ENCODE results near the gene PMEPA1.

PMEPA1 gene

DNA sequence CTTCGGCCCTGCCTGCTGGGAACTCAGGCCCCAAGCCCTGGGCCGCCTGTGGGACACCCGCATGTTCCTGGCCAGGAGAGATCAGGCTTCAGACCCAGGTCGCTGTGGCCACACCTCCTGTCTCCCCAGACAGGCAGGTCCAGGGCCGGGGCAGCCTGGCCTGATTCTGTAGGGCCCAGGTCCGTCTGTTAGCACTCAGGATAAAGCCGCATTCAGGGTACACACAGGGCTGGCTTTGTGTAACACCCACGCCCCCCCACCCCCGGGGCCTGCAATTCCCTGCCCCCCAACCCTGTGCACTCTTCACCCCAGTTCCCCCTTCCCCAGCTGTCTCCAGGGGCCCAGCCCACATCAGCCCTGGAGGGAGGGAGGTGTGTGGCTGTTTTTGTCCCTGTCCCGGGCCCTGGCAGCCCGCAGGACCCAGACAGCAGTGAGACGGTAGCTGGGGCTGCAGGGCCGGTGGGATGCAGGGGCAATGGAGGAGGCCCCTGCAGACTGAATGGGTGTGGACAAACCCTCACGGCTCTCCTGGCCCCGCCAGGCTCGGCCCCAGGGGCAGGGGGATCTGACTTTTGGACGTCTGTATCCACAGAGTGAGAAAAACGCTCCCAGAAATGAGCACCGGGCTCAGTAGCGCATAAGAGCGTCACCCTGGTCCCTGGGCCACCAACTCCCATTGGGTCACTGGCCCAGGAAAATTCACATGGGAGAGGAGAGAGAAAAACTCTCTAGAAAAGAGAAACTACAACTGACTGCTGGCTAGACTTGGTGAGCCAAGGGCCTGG, 47.2 kb downstream of the PMEPA1 start:
- Histone ChIP-seq H3K9ac (ENCODE audit: low read depth, low read length) (no peak overlapping the region), H3K9me3 (replicated peaks; ENCODE audit: low read length) (no peaks in the 10 kb centered on the region), H3K27me3 (ENCODE audit: control insufficient read depth, insufficient read depth, low read length) (no peaks in the 10 kb centered on the region), H3K36me3 (ENCODE audit: insufficient read depth, low read length) (no peaks in the 10 kb centered on the region), H3K4me2 (ENCODE audit: low read length) (no peak overlapping the region), H3K4me3 (ENCODE audit: low read length) (no peak overlapping the region), H3K4me1 (ENCODE audit: control insufficient read depth, insufficient read depth, low read length) (no peaks in the 10 kb centered on the region)

DNA sequence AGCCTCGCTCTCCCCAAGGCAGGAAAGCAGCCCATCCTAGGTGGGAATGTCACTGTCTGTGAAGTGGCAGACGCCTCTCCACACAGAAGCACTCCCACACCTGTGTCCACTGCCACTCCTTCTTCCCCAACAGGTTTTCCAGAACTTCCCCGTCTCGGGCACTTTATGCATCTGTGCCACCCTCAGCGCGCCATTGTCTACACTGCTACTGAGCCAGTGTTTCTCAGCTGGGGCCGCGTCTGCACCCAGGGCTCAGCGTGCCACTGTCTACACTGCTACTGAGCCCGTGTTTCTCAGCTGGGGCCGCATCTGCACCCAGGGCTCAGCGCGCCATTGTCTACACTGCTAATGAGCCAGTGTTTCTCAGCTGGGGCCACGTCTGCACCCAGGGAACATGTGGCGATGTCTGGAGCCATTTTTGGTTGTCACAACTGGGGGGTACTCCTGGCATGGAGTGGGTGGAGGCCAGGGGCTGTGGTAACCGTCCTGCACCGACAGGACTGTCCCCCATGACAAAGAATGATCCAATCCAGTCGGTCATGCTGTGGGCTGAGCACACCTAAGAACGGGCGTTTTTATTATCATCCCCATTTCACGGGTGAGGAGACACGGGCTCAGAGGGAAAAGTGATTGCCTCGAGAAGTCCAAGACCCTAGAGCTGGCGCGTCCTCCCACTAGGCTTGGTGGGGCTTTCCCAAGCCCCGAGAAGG, 47.9 kb downstream of the PMEPA1 start:
- Histone ChIP-seq H3K4me3 (ENCODE audit: low read length) (no peak overlapping the region), H3K27me3 (ENCODE audit: control insufficient read depth, insufficient read depth, low read length) (no peaks in the 10 kb centered on the region), H3K36me3 (ENCODE audit: insufficient read depth, low read length) (peaks cover 4% of the 10 kb centered on the region), H3K4me2 (ENCODE audit: low read length) (no peak overlapping the region), H3K9ac (ENCODE audit: low read depth, low read length) (no peak overlapping the region), H3K4me1 (ENCODE audit: control insufficient read depth, insufficient read depth, low read length) (no peaks in the 10 kb centered on the region), H3K9me3 (replicated peaks; ENCODE audit: low read length) (no peaks in the 10 kb centered on the region)

DNA sequence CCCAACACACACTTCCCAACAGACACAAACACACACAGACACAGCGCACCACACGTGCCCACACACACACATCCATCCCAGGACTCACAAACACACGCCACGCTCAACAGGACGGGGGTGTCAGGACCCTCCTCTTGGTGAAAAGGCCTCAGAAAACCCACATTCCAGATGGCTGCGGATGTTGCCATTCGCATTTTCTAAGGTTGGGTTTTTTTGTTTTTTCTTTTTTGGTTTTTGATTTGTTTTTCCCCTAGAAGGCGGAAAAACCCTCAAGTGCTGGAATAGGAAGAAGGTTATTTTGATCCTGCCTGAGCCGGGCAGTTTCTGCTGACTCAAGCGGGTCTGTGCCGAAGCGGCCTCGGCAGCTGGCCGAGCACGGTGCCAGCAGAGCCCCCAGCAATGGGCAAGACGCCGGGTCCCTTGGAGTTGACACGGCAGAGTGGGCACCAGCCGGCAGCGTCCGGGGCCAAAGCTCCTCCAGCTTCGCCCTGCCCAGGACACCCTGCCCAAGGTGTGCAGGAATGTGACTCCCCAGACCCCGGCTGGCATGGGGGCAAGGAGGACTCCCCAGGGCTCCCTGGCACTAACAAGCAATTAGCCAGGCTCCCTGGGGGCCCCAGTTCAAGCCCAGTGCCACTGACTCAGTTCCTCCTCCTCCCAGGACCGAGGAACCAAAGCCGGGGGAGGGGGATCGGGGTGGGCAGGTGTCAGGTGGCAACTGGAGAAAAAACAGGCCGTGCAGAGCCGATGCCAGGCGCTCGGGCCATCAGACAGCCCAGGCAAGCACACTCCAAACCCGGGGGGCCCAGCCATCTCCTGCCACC, 48.7 kb downstream of the PMEPA1 start:
- Histone ChIP-seq H3K4me3 (ENCODE audit: low read length) (no peak overlapping the region), H3K36me3 (ENCODE audit: insufficient read depth, low read length) (peaks cover 4% of the 10 kb centered on the region), H3K9ac (ENCODE audit: low read depth, low read length) (no peak overlapping the region)

DNA sequence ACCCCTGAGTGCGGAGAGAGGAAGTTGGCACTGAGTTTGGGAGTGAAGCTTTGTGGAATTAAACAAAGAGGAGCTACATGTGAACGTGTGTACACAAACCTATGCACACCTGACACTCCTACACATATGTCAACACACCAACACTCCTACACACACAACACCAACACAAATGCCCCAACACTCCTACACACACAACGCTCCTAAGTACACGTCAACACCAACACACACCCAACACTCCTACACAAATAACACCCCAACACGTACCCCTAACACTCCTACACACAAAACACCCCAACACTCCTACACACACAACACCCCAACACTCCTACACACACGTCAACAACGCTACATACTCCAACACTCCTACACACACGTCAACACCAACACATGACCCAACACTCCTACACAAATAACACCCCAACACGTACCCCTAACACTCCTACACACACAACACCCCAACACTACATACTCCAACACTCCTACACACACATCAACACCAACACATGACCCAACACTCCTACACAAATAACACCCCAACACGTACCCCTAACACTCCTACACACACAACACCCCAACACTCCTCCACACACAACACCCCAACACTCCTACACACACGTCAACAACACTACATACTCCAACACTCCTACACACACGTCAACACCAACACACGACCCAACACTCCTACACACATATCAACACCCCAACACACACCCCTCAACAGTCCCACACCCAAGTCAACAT, 49.5 kb downstream of the PMEPA1 start:
- Histone ChIP-seq H3K4me2 (ENCODE audit: low read length) (no peak overlapping the region), H3K9ac (ENCODE audit: low read depth, low read length) (no peak overlapping the region), H3K36me3 (ENCODE audit: insufficient read depth, low read length) (peaks cover 4% of the 10 kb centered on the region), H3K9me3 (replicated peaks; ENCODE audit: low read length) (no peaks in the 10 kb centered on the region), H3K4me1 (ENCODE audit: control insufficient read depth, insufficient read depth, low read length) (no peaks in the 10 kb centered on the region), H3K4me3 (ENCODE audit: low read length) (no peak overlapping the region), H3K27me3 (ENCODE audit: control insufficient read depth, insufficient read depth, low read length) (no peaks in the 10 kb centered on the region)

More for the DNA sequence above, 48.7 kb downstream of the PMEPA1 start:
- Histone ChIP-seq H3K27me3 (ENCODE audit: control insufficient read depth, insufficient read depth, low read length) (no peaks in the 10 kb centered on the region), H3K4me2 (ENCODE audit: low read length) (no peak overlapping the region), H3K4me1 (ENCODE audit: control insufficient read depth, insufficient read depth, low read length) (no peaks in the 10 kb centered on the region), H3K9me3 (replicated peaks; ENCODE audit: low read length) (no peaks in the 10 kb centered on the region)

DNA sequence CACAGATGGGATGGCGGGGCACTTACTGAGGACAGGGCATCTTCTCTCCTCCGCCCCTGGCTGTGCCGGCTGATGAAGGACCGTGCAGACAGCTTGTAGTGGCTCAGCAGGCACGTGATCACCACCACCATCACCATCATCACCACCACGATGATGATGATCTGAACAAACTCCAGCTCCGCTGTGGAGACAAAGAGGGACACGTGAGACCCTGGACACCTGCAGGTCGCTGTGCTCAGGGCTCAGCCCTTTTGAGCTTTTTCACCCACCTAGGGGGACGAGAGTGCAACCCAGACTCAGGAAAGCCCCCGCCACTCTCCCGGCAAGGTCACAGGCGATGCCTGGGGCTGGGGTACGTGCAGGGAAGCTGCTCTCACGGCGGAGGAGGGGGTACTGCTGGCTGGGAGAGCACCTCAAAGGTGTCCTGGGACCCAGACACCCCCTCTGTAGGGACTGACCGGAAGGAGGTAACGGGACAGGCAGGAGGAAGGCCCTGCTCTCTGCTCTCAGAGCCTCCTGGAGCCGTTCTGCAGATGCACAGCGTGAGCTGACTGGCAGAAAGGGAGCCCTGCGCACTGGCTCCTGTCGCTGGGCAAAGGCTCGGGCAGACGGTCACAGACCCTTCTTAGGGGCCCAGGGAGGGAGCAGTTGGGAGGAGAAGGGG, 50.2 kb downstream of the PMEPA1 start:
- Histone ChIP-seq H3K36me3 (ENCODE audit: insufficient read depth, low read length) (peaks cover 4% of the 10 kb centered on the region), H3K4me3 (ENCODE audit: low read length) (no peak overlapping the region), H3K4me2 (ENCODE audit: low read length) (no peak overlapping the region), H3K9me3 (replicated peaks; ENCODE audit: low read length) (no peaks in the 10 kb centered on the region), H3K9ac (ENCODE audit: low read depth, low read length) (no peak overlapping the region), H3K4me1 (ENCODE audit: control insufficient read depth, insufficient read depth, low read length) (no peaks in the 10 kb centered on the region), H3K27me3 (ENCODE audit: control insufficient read depth, insufficient read depth, low read length) (no peaks in the 10 kb centered on the region)

DNA sequence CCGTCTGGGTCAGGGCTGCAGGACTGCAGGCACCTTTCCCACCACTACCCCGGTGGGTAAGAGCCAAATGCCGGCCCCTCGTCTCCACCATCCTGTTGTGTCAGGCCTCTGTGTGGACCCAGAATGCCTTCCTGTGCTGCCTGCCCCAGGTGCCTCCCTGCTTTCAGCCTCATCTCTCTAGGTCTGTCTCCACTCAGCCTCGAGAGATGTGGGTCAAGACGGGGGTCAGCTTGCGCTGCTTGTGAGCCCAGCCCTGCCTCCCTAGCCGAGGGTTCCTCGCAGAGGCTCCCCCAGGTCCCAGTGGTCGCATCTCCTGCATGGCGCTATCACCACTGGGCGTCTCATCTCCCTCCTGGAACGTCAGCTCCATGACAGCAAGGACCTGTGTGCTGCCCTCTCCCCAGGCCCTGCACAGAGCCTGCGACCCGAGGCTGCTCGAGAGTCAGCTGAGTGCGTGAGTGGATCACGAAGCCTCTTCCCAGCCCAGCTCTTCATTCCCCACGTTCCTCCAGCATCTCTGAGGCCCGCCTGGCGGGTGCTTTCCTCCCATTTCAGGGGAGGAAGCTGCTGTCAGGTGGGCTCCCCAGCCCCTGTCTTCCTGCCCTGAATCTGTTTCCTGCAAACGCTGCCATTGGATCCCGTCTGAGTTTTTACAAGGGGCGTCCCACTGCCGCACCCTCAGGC, 50.8 kb downstream of the PMEPA1 start:
- Histone ChIP-seq H3K27me3 (ENCODE audit: control insufficient read depth, insufficient read depth, low read length) (no peaks in the 10 kb centered on the region), H3K4me2 (ENCODE audit: low read length) (no peak overlapping the region), H3K9ac (ENCODE audit: low read depth, low read length) (no peak overlapping the region), H3K4me1 (ENCODE audit: control insufficient read depth, insufficient read depth, low read length) (no peaks in the 10 kb centered on the region), H3K4me3 (ENCODE audit: low read length) (no peak overlapping the region), H3K36me3 (ENCODE audit: insufficient read depth, low read length) (peaks cover 4% of the 10 kb centered on the region), H3K9me3 (replicated peaks; ENCODE audit: low read length) (no peaks in the 10 kb centered on the region)

DNA sequence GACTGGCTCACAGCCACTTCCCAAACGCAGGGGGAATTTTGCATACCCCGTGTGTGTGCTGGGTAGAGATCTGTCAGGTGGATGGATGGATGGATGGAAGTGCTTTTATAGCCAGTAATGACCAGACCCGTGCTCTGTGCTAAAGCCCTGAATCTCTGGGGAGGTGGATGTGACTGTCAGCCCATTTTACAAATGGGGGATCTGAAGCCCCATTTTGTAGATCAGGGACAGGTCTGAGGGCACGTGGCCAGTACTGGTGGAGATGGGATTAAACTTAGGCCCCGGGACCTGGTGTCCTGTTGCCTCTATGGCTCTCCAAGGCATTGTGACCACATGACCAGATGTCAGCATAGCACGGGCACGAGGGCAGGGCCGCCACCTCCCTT, 51.4 kb downstream of the PMEPA1 start:
- H3K27me3 ChIP-seq (ENCODE audit: control insufficient read depth, insufficient read depth, low read length) = no peaks in the 10 kb centered on the region
- no peak overlapping the region for H3K4me3 ChIP-seq (ENCODE audit: low read length)
- H3K9ac ChIP-seq (ENCODE audit: low read depth, low read length) = no peak overlapping the region
- no peaks in the 10 kb centered on the region for H3K9me3 ChIP-seq (replicated peaks; ENCODE audit: low read length)
- no peaks in the 10 kb centered on the region for H3K4me1 ChIP-seq (ENCODE audit: control insufficient read depth, insufficient read depth, low read length)
- H3K36me3 ChIP-seq (ENCODE audit: insufficient read depth, low read length) = peaks cover 4% of the 10 kb centered on the region
- H3K4me2 ChIP-seq (ENCODE audit: low read length) = no peak overlapping the region

DNA sequence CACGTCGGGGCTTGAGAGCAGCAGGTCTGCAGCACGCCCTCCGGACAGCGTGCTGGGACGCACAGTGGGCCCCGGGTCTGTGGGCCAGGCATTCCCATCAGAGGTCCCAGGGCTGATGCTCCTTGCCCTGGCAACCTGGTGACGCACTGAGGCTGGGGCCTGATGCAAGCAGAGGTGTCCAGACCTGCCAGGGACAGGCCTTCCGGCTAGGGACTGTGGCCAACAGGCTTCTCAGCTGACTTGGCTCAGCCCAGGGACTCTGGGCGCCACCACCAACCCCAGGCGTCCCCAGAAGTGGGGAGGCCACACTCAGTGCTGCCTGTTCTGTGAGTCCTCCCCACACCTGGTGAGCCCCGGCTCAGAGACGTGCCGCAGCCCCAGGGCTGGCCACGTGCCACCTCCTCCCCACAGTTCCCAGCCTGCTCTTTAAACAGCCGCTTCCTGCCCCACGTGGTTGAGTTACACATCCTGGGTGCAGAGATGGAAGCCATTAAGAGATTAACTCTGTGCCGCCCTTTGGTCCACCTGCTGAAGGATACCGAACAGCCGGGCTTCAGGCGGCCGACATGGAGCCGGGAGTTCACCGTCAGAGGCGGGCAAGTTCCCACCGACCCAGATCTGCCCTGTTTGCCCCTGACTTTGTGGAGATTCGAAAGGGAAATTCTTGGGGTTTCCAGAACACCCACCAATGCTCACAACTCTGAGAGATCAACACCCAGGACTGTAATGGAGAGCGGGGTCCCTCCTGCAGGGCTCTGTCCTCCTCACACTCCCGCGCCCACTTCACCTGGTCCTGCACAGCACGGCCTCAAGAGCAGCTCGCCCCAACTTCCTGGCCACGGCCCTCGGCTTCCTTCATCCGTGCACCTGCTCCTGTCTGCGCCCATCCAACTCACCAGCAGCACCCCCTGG, 52.0 kb downstream of the PMEPA1 start:
- H3K4me1 ChIP-seq (ENCODE audit: control insufficient read depth, insufficient read depth, low read length) = no peaks in the 10 kb centered on the region
- H3K9ac ChIP-seq (ENCODE audit: low read depth, low read length) = no peak overlapping the region
- H3K9me3 ChIP-seq (replicated peaks; ENCODE audit: low read length) = no peaks in the 10 kb centered on the region
- H3K4me3 ChIP-seq (ENCODE audit: low read length) = no peak overlapping the region
- no peaks in the 10 kb centered on the region for H3K27me3 ChIP-seq (ENCODE audit: control insufficient read depth, insufficient read depth, low read length)
- H3K4me2 ChIP-seq (ENCODE audit: low read length) = no peak overlapping the region
- H3K36me3 ChIP-seq (ENCODE audit: insufficient read depth, low read length) = peaks cover 4% of the 10 kb centered on the region

DNA sequence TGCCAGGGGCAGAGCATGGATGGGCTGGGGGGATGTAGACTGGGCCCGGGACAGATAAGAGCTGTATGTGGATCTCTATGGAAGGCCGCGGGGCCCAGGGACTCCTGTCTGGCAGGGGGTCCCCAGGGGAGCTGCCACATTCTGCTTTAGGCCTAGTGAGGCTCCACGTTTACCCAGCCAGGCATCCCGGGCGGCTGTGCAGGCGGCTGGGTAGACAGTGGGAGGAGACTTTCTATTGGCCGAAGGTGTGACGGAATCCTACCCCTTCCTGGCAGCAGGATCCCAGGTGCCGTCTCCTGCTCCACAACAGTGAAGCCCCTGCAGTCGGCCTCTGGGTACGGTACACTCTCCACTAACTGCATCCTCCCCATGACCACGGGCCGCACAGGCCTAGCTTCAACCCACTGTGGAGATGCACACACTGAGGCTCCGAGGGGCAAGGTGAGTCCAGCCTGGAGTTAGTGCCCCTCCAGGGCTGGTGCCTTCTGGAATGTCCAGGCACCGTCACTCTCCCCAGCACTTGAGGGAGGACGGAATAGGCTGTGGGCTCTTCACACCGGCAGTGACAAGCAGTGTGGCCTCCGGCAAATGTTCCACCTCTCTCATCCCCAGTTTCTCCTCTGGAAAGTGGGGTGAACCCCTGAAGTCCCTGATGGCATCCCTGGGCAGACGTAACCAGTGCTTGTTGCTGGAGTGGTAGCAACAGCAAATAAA, 52.8 kb downstream of the PMEPA1 start:
- H3K4me2 ChIP-seq (ENCODE audit: low read length) = no peak overlapping the region
- H3K9ac ChIP-seq (ENCODE audit: low read depth, low read length) = no peak overlapping the region
- no peaks in the 10 kb centered on the region for H3K27me3 ChIP-seq (ENCODE audit: control insufficient read depth, insufficient read depth, low read length)
- no peaks in the 10 kb centered on the region for H3K9me3 ChIP-seq (replicated peaks; ENCODE audit: low read length)
- no peak overlapping the region for H3K4me3 ChIP-seq (ENCODE audit: low read length)
- peaks cover 4% of the 10 kb centered on the region for H3K36me3 ChIP-seq (ENCODE audit: insufficient read depth, low read length)
- H3K4me1 ChIP-seq (ENCODE audit: control insufficient read depth, insufficient read depth, low read length) = no peaks in the 10 kb centered on the region

Measured in skeletal muscle satellite cell (primary cell).